ENCODE data around the gene PRM1.
A peak's percentile ranks its signal among the peaks of the same experiment; 100 is the strongest.

Gene PRM1

GRCh38 chr16:11236461-11237254 lies 44.5 kb downstream of the PRM1 start:
- no peak for DNase-seq (ENCODE audit: low read depth)

DNA sequence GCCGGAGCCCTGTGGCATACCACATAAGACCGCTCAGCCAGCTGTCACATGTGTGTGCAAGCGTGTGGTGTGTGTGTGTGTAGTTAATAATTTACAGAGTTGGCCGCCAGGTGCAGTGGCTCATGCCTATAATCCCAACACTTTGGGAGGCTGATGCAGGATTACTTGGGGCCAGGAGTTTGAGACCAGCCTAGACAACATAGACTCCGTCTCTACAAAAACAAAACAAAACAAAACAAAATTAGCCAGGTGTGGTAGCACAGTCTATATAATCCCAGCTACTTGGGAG lies 45.5 kb downstream of the PRM1 start:
- no peak for DNase-seq (ENCODE audit: low read depth)

- no peak for DNase-seq (ENCODE audit: low read depth)
Measured at GRCh38 chr16:11234884-11235702, 46.0 kb downstream of the PRM1 start.

DNA sequence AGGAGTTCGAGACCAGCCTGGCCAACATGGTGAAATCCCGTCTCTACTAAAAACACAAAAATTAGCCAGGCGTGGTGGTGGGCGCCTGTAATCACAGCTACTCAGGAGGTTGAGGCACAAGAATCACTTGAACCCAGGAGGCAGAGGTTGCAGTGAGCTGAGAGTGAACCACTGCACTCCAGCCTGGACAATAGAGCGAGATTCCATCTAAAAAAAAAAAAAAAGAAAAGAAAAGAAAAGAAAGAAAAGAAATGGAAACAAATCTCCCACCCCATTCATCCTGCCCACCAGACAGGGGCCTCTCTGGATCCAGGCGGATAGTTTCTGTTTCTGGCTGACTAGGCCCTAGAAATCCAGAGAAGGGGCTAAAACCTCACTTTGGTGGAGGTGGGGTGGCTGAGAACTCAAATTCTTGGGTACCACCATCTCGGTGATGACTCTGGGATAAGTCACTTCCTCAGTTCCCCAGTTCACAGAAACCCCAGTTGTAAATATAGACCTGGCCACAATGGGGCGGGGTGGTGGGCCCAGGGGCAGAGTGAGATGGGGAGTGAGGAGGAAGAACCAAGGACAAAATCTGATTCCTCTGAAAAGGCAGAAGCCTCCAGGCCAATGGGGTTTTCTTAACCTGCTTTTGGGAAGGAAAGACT lies 47.3 kb downstream of the PRM1 start:
- no peak for DNase-seq (ENCODE audit: low read depth)

DNA sequence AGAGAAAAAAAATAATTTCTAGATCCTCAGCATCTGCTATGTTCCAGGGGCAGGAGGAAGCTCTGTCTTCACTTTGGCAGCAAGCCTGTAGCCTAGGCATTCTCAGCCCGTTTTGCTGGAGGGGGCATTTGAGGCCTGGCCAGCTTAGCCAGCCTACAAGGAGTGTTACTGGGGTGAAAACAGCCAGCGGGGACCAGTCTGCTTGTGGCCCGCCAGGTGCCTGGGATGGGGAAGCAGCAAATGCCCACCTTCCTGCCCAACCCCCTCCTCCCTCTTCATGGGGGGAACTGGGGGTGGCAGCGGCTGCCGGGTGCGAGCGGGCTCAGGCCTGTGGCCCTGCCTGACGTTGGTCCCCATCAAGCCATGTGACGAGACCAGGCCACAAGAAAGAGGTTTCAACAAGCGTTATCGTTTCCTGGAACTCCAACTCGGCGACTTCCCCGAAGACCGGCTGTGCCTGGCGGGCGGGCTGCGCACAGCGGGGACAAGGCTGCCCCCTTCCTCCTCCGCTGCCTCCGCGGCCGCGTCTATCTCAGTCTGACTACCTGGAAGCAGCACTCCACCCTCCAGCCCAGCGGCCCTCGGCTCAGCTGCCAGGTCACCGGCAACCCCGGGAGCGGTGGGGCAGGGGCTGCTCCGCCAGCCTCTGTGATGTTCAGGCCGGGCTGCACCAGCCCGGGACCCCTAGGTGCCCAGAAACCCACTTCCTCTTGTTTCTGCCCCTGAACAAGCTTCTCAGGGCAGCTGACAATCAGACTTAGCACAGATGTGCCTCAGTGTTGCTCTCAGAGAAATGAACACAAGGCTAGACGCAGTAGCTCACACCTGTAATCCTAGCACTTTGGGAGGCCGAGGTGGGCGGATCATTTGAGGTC lies 48.0 kb downstream of the PRM1 start:
- DNase-seq (ENCODE audit: low read depth), result peak; percentile 89

- DNase-seq (ENCODE audit: low read depth), result no peak
Measured at GRCh38 chr16:11232302-11232851, 48.8 kb downstream of the PRM1 start.

GRCh38 chr16:11231367-11231970 lies 49.7 kb downstream of the PRM1 start:
- no peak for DNase-seq (ENCODE audit: low read depth)
